Neural crest cell (in vitro differentiated cells): ENCODE results near the gene DDX11. TPM values are rescaled to one million over a fixed set of nuclear protein-coding genes. Genes with fewer than 3 reads are reported as not detected.
"Not testable (repeated sequence)": the region's sequence is repeated elsewhere in the genome, so short reads cannot be mapped to it uniquely, and the experiment has no call there.

Experiments
- DNase-seq: peaks from one replicate; pipeline ENCODE4 v3.0.0; 2021; ENCODE audit warnings: low read depth, mixed read lengths, low spot score
- H3K27ac Mint-ChIP-seq: one replicate; pipeline ENCODE4 v1.8.0; 2021; ENCODE audit warnings: mild to moderate bottlenecking, mixed read lengths; ENCODE audit not compliant: unreplicated experiment
- H3K27me3 Mint-ChIP-seq: 2 replicates; pipeline ENCODE4 v1.8.0; 2021; ENCODE audit warnings: low read depth, mild to moderate bottlenecking, mixed read lengths
- H3K36me3 Mint-ChIP-seq: 2 replicates; pipeline ENCODE4 v1.8.0; 2021; ENCODE audit warnings: low read depth, mild to moderate bottlenecking, mixed read lengths
- H3K4me1 Mint-ChIP-seq: 2 replicates; pipeline ENCODE4 v1.8.0; 2021; ENCODE audit warnings: mixed read lengths
- H3K4me3 Mint-ChIP-seq: one replicate; pipeline ENCODE4 v1.8.0; 2021; ENCODE audit warnings: mild to moderate bottlenecking, mixed read lengths
- H3K9me3 Mint-ChIP-seq: 2 replicates; pipeline ENCODE4 v1.8.0; 2021; ENCODE audit warnings: mixed read lengths
- CTCF ChIP-seq: fragments of 200-600 bp; sonication (generic); conservative IDR thresholded peaks from 2 replicates; pipeline ENCODE4 v1.5.0; 2021; ENCODE audit warnings: antibody characterized with exemption, mild to moderate bottlenecking
- total RNA-seq: library from RNA; stranded (reverse); gene quantifications from 2 replicates; pipeline ENCODE4 v1.2.1, GENCODE V29; 2021

The DDX11 gene
- total RNA-seq, 1 donor from 2014 or later, result 202 TPM

DNA sequence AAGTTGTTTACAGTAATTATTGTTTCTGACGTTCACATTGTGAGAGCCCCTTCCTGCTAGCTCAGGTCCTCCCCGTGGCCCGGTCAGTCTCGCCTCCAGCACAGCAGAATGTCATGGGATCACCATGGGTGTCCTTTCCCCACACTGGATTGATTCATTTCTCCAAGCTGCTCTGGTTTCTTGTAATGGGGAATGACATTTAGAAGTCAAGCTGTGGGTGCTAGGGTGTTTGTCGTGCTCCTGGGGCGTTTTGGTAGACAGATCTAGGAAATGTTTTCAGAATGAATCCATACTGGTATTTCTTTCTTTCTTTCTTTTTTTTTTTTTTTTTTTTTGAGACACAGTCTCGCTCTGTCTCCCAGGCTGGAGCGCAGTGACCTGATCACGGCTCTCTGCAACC, 25.1 kb downstream of the DDX11 start:
- H3K27ac Mint-ChIP-seq, H3K36me3 Mint-ChIP-seq, H3K4me3 Mint-ChIP-seq, H3K4me1 Mint-ChIP-seq, H3K27me3 Mint-ChIP-seq, H3K9me3 Mint-ChIP-seq, DNase-seq: not testable (repeated sequence)

GRCh38 chr12:31099434-31099833, 25.8 kb downstream of the DDX11 start:
- H3K27me3 Mint-ChIP-seq, H3K4me1 Mint-ChIP-seq, H3K9me3 Mint-ChIP-seq, H3K4me3 Mint-ChIP-seq, H3K27ac Mint-ChIP-seq, DNase-seq, H3K36me3 Mint-ChIP-seq: not testable (repeated sequence)

GRCh38 chr12:31100503-31101208, 27.0 kb downstream of the DDX11 start:
- not testable (repeated sequence) for H3K36me3 Mint-ChIP-seq, H3K27me3 Mint-ChIP-seq, H3K4me1 Mint-ChIP-seq, DNase-seq, H3K9me3 Mint-ChIP-seq, H3K27ac Mint-ChIP-seq, H3K4me3 Mint-ChIP-seq

GRCh38 chr12:31102125-31102524, 28.5 kb downstream of the DDX11 start:
- not testable (repeated sequence) for H3K27me3 Mint-ChIP-seq, H3K4me1 Mint-ChIP-seq, H3K27ac Mint-ChIP-seq, H3K4me3 Mint-ChIP-seq, H3K36me3 Mint-ChIP-seq, H3K9me3 Mint-ChIP-seq, DNase-seq

DNA sequence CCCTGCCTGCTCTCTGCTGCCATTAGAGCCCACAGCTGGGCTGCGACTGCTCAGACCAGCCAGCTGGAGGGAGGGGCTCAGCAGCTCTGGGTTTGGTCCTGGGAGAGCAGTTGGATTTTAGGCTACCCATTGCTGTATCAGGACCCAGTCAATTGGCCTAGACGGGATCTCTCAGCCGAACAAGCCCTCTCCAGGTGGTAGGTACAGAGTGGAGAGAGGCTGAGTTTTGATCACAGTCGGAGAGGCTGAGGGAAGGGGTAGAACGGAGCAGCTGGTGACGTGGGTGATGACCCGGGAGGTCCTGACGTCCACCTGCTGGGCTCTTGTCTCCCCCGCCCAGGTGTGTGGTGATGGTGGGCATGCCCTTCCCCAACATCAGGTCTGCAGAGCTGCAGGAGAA, 28.9 kb downstream of the DDX11 start:
- not testable (repeated sequence) for H3K36me3 Mint-ChIP-seq, H3K9me3 Mint-ChIP-seq, H3K4me3 Mint-ChIP-seq, H3K27me3 Mint-ChIP-seq, DNase-seq, H3K27ac Mint-ChIP-seq, H3K4me1 Mint-ChIP-seq

DNA sequence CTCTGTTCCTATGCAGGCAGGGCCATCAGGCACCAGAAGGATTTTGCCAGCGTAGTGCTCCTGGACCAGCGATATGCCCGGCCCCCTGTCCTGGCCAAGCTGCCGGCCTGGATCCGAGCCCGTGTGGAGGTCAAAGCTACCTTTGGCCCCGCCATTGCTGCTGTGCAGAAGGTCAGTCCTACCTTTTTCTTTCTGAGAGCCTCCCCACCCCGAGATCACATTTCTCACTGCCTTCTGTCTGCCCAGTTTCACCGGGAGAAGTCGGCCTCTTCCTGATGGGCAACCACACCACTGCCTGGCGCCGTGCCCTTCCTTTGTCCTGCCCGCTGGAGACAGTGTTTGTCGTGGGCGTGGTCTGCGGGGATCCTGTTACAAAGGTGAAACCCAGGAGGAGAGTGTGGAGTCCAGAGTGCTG, 29.9 kb downstream of the DDX11 start:
- H3K9me3 Mint-ChIP-seq, H3K27ac Mint-ChIP-seq, H3K36me3 Mint-ChIP-seq, H3K4me3 Mint-ChIP-seq, DNase-seq, H3K27me3 Mint-ChIP-seq, H3K4me1 Mint-ChIP-seq: not testable (repeated sequence)

GRCh38 chr12:31104220-31104619, 30.6 kb downstream of the DDX11 start:
- not testable (repeated sequence) for H3K9me3 Mint-ChIP-seq, H3K27me3 Mint-ChIP-seq, H3K4me1 Mint-ChIP-seq, H3K36me3 Mint-ChIP-seq, H3K4me3 Mint-ChIP-seq, DNase-seq
- peak overlapping the region; percentile 57 for H3K27ac Mint-ChIP-seq

DNA sequence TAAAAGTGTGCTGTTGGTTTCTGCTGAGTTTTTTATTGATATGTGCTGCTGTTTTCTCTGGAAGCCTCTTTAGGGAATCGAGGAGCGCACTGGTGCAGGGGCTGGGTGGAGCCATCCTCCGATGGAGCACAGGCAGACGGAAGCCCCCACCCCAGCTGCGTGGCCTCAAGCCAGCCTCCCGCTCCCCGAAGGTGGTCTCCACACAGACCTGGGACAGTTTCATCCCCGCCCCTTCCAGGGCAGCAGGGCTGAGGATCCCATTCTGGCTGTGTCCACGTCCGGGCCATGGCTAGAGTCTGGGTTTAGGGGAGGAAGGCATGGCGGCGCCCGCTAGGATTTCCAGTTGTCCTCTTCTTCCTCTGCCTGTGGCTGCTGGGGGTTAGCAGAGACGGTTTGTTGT, 31.1 kb downstream of the DDX11 start:
- H3K4me1 Mint-ChIP-seq, H3K36me3 Mint-ChIP-seq, H3K9me3 Mint-ChIP-seq, H3K27me3 Mint-ChIP-seq, DNase-seq, H3K4me3 Mint-ChIP-seq, H3K27ac Mint-ChIP-seq: not testable (repeated sequence)

DNA sequence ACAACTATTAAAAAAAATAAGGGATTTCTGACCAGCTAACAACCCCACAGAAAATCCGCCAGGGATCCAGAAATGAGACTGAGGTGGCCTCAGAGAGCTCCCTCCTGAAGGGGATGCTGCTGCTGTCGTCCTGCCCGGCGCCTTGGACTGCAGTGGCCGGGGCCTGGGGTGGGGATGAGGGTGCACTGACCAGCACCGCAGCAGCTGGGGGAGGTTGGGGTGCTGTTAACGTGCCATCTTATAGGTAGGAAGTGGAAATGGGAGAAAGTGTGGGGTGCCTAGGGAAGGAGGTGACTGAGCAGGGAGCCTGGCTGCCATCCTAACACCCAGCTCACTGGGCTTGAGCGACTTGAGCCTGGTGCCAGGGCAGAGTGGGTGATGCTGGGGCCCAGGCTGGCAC, 32.0 kb downstream of the DDX11 start:
- Mint-ChIP-seq H3K27me3 (peaks cover 2% of the 10 kb centered on the region), H3K9me3 (no peaks in the 10 kb centered on the region), H3K27ac (no peak overlapping the region), H3K36me3 (peaks cover 3% of the 10 kb centered on the region), H3K4me3 (no peak overlapping the region), H3K4me1 (peaks cover 7% of the 10 kb centered on the region)
- no peak for TF ChIP-seq CTCF
- DNase-seq, result no peak
